Psoas muscle (tissue), 8 donors: ENCODE results near the gene LMOD3. TPM values are rescaled to one million over a fixed set of nuclear protein-coding genes. Genes with fewer than 3 reads are reported as not detected.
A peak's percentile ranks its signal among the peaks of the same experiment; 100 is the strongest.

Experiments used
- ATAC-seq, 4 donors: fragments of 200-7000 bp; cut with Tn5 transposase; one replicate each; pipeline ENCODE4 v1.9.1; 2020; ENCODE audit warnings: moderate library complexity in 3 of 4, mild to moderate bottlenecking in 2 of 4
- DNase-seq, 2 donors: peaks; one replicate each; pipeline ENCODE4 v3.0.0-alpha.2; 2020
- H3K27ac ChIP-seq: fragments of 200-600 bp; one replicate; pipeline ENCODE4 v1.8.0; 2022
- H3K27me3 ChIP-seq, 3 donors: fragments of 200-600 bp in 1 of 3; one replicate each; pipeline versions ENCODE4 v1.6.1 to v1.8.0; 2013 to 2022; ENCODE audit warnings: low read length in 2 of 3, mild to moderate bottlenecking in 2 of 3, moderate library complexity in 1 of 3; ENCODE audit not compliant: insufficient read depth in 3 of 3
- H3K36me3 ChIP-seq, 2 donors: fragments of 200-600 bp in 1 of 2; one replicate each; pipeline versions ENCODE4 v1.6.1 to v1.8.0; 2013 to 2022; ENCODE audit warnings: low read depth in 1 of 2, mild to moderate bottlenecking in 1 of 2, moderate library complexity in 1 of 2; ENCODE audit not compliant: insufficient read depth in 1 of 2
- H3K4me1 ChIP-seq: fragments of 200-600 bp; one replicate; pipeline ENCODE4 v1.8.0; 2022
- H3K4me3 ChIP-seq: fragments of 200-600 bp; one replicate; pipeline ENCODE4 v1.8.0; 2022; ENCODE audit warnings: mild to moderate bottlenecking
- H3K9me3 ChIP-seq: fragments of 200-600 bp; one replicate; pipeline ENCODE4 v1.8.0; 2022
- CTCF ChIP-seq: fragments of 200-600 bp; IDR thresholded peaks from one replicate; pipeline ENCODE4 v1.8.0; 2022; ENCODE audit warnings: antibody characterized with exemption
- WGBS, 3 donors: extraction: QIAGEN DNeasy Blood & Tissue Kit; methylation state at CpG; one replicate each; pipeline versions ENCODE4 v1.1.6 to v1.1.7; 2013; 5-methylcytosine and 5-hydroxymethylcytosine counted together
- intact Hi-C, 2 donors: fragments of 100-400 bp; cut with DNase I; formaldehyde crosslinking; loops; one replicate each; pipeline versions ENCODE4 v1.11.0 to v1.14.2; 2022
- polyA plus RNA-seq, 3 donors: library from polyadenylated mRNA; stranded (reverse); fragments of 200-250 nt; gene quantifications; one replicate each; pipeline ENCODE4 v1.2.3, GENCODE V29; 2013
- total RNA-seq, 4 donors: library from RNA; stranded (reverse); fragmentation: NEBNext Ultra II Directional in 2 of 4; extraction: Animal tissue kit (Norgen Biotek cat#: 25700) in 2 of 4; gene quantifications; one replicate each; pipeline versions ENCODE4 v1.2.1 to v1.2.4, GENCODE V29; 2021 to 2023
- donor health status: healthy with polysubstance abuse.
- donor health status: DM: no; HTN: no; CAD: no; lungs with moderate emphysema.
- donor health status: Bipolar disorder and iron deficiency.
- donor health status: healthy.
- donor health status: DM: yes; HTN: yes; CAD: no.
- donor health status: DM: no; HTN: no; CAD: no.
- donor health status: DM: no; HTN: no; CAD: no.
- donor health status: DM: yes; HTN: yes; CAD: no.

The LMOD3 gene
- total and polyA plus RNA-seq, 7 donors: 9.0 to 258 (median 133) TPM

- 41 to 59% (median 54%) methylated on average over 6 of the region's 6 CpGs for WGBS, 3 donors
- no peak for TF ChIP-seq CTCF
- peaks cover 38% of the 10 kb centered on the region for H3K4me1 ChIP-seq
- H3K27me3 ChIP-seq: no peaks in the 10 kb centered on the region
- ATAC-seq (peak; percentile 22 to 39 (median 32)), DNase-seq (no peak)
- peaks cover 0 to 12% of the 10 kb centered on the region in 2 donors for H3K36me3 ChIP-seq
- peak overlapping the region; percentile 65 for H3K4me3 ChIP-seq
- no peaks in the 10 kb centered on the region for H3K9me3 ChIP-seq
- H3K27ac ChIP-seq: peak overlapping the region; percentile 98
- intact Hi-C loops: loop anchor here in 1 of 2 donors (5.0 kb wide), 1 partner anchor 37 kb away; the partner anchor contains the start of genes ARL6IP5 and UBA3
Observed at GRCh38 chr3:69119138-69119537, 3.3 kb downstream of the LMOD3 start.

GRCh38 chr3:69118555-69118954, 3.8 kb downstream of the LMOD3 start:
- Histone ChIP-seq H3K4me3 (peak overlapping the region; percentile 65), H3K27me3 (no peaks in the 10 kb centered on the region), H3K36me3 (peaks cover 0 to 12% of the 10 kb centered on the region in 2 donors), H3K9me3 (no peaks in the 10 kb centered on the region), H3K4me1 (peaks cover 38% of the 10 kb centered on the region), H3K27ac (peak overlapping the region; percentile 98)
- ATAC-seq (peak in 3 of 4 donors; percentile 12 to 43 (median 26)), DNase-seq (no peak)
- intact Hi-C loops: loop anchor here in 1 of 2 donors (5.0 kb wide), 1 partner anchor 36 kb away; the partner anchor contains the start of genes ARL6IP5 and UBA3
- 54 to 70% (median 69%) methylated on average over 12 of the region's 12 CpGs for WGBS, 3 donors
- no peak for TF ChIP-seq CTCF

DNA sequence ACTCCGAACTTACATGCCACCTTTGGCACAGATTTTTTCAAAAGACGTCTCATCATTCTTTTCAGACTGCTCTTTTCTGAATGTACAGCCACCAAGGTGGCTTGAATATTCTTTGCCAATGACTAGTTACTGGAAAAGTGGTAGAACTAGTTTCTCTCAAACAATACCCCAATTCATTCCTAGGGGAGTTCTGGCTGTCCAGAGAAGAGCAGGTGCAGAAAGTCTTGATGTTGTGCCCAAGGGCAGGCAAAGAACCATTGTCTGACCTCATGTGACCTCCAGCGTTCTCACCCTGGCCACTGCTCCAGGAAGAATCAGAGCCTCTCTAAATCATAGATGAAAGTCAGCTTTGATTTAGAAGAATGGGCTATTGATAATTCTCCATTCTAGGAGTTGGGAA, 5.5 kb downstream of the LMOD3 start:
- DNase-seq (no peak), ATAC-seq (peak in 3 of 4 donors; percentile 35 to 44 (median 41))
- Histone ChIP-seq H3K4me1 (peaks cover 42% of the 10 kb centered on the region), H3K9me3 (no peaks in the 10 kb centered on the region), H3K36me3 (peaks cover 0 to 18% of the 10 kb centered on the region in 2 donors), H3K27ac (peak overlapping the region; percentile 98), H3K4me3 (peak overlapping the region; percentile 65), H3K27me3 (no peaks in the 10 kb centered on the region)
- WGBS, 3 donors: 29 to 31% (median 30%) methylated on average over 3 of the region's 3 CpGs
- TF ChIP-seq CTCF: no peak
- intact Hi-C loops: loop anchor here (2.0 to 5.0 kb wide), 2 partner anchors 30 to 35 kb away; partner anchors contain the start of genes ARL6IP5 (in 1 of the 2) and UBA3 (in 1 of the 2)

DNA sequence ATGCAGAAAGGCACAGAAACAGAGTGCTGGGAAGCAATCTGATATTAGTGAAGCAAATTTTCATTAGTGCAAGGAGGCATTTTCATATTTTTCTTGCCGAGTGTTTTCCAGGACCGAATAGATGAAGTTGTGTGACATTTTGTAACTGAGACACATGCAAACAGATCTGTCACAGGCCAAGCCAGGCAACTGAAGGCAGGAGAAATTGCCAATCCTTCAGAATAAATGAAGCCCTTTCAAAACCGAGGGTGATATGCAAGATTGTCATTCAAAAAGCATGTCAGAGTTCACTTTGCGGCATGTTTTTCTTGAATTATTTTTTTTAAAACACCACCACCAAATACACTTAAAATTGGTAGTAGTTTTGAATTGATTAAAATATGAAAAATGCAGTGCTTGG, 6.2 kb downstream of the LMOD3 start:
- no peak for DNase-seq
- WGBS, 3 donors: 16 to 34% (median 31%) methylated on average over 4 of the region's 4 CpGs
- H3K4me3 ChIP-seq: peak overlapping the region; percentile 65

More for the DNA sequence above, 6.2 kb downstream of the LMOD3 start:
- no peaks in the 10 kb centered on the region for H3K27me3 ChIP-seq
- no peaks in the 10 kb centered on the region for H3K9me3 ChIP-seq
- peak overlapping the region; percentile 98 for H3K27ac ChIP-seq
- TF ChIP-seq CTCF: no peak
- H3K36me3 ChIP-seq: peaks cover 0 to 18% of the 10 kb centered on the region in 2 donors
- peak in 1 of 4 donors; percentile 28 for ATAC-seq
- H3K4me1 ChIP-seq: peaks cover 49% of the 10 kb centered on the region
- intact Hi-C loops: loop anchor here (2.0 to 5.0 kb wide), 2 partner anchors 29 to 34 kb away; partner anchors contain the start of genes ARL6IP5 (in 1 of the 2) and UBA3 (in 1 of the 2)
